ENCODE measurements around the gene PRSS8.

The PRSS8 gene

GRCh38 chr16:31087481-31087880 lies 48.0 kb downstream of the PRSS8 start:
- no peak for TF ChIP-seq EZH2phosphoT487 (IDR thresholded peaks at IDR 0.05; ENCODE audit: borderline replicate concordance)
- TF ChIP-seq, protein P1, sequence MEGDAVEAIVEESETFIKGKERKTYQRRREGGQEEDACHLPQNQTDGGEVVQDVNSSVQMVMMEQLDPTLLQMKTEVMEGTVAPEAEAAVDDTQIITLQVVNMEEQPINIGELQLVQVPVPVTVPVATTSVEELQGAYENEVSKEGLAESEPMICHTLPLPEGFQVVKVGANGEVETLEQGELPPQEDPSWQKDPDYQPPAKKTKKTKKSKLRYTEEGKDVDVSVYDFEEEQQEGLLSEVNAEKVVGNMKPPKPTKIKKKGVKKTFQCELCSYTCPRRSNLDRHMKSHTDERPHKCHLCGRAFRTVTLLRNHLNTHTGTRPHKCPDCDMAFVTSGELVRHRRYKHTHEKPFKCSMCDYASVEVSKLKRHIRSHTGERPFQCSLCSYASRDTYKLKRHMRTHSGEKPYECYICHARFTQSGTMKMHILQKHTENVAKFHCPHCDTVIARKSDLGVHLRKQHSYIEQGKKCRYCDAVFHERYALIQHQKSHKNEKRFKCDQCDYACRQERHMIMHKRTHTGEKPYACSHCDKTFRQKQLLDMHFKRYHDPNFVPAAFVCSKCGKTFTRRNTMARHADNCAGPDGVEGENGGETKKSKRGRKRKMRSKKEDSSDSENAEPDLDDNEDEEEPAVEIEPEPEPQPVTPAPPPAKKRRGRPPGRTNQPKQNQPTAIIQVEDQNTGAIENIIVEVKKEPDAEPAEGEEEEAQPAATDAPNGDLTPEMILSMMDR (conservative IDR thresholded peaks at IDR 0.05; ENCODE audit: low read length) = no peak
- no peak overlapping the region for H3K4me2 ChIP-seq (ENCODE audit: low read depth, low read length, poor library complexity, severe bottlenecking)
- no peak overlapping the region for H3K4me3 ChIP-seq (ENCODE audit: low read length, poor library complexity, severe bottlenecking)
- H3K9ac ChIP-seq (ENCODE audit: low read depth, low read length, poor library complexity, severe bottlenecking) = no peak overlapping the region
- H3K36me3 ChIP-seq (ENCODE audit: insufficient read depth, low read length) = peaks cover 30% of the 10 kb centered on the region; the same call in 1 of the 2 replicates
- peaks cover 12% of the 10 kb centered on the region for H3K4me1 ChIP-seq (ENCODE audit: insufficient read depth, low read length, poor library complexity, severe bottlenecking)
- no peak overlapping the region for H2AFZ ChIP-seq (ENCODE audit: low read length)
- peaks cover 13% of the 10 kb centered on the region for H4K20me1 ChIP-seq (ENCODE audit: insufficient read depth, low read length, poor library complexity, severe bottlenecking)
- H3K27me3 ChIP-seq (ENCODE audit: insufficient read depth, low read length, poor library complexity, severe bottlenecking) = no peaks in the 10 kb centered on the region
- H3K79me2 ChIP-seq (ENCODE audit: insufficient read depth, low read length) = peaks cover 24% of the 10 kb centered on the region; the same call in 1 of the 2 replicates
- H3K9me3 ChIP-seq (ENCODE audit: insufficient read depth, low read depth, low read length) = no peaks in the 10 kb centered on the region
- no peaks in the 10 kb centered on the region for H3F3A ChIP-seq (ENCODE audit: low read depth)
- no peaks in the 10 kb centered on the region for H3K9me2 ChIP-seq (replicated peaks; ENCODE audit: low read depth, low read length)

- Histone ChIP-seq H3K9ac (ENCODE audit: low read depth, low read length, poor library complexity, severe bottlenecking) (no peak overlapping the region), H3K4me1 (ENCODE audit: insufficient read depth, low read length, poor library complexity, severe bottlenecking) (peaks cover 10% of the 10 kb centered on the region)
- TF ChIP-seq EZH2phosphoT487 (IDR thresholded peaks at IDR 0.05; ENCODE audit: borderline replicate concordance) = no peak
- TF ChIP-seq, protein P1 (conservative IDR thresholded peaks at IDR 0.05; ENCODE audit: low read length) = no peak
Measured at GRCh38 chr16:31086629-31086906, 49.0 kb downstream of the PRSS8 start.

GRCh38 chr16:31085873-31086628 lies 49.5 kb downstream of the PRSS8 start:
- H3K9me3 ChIP-seq (ENCODE audit: insufficient read depth, low read depth, low read length) = no peaks in the 10 kb centered on the region
- no peaks in the 10 kb centered on the region for H3K27me3 ChIP-seq (ENCODE audit: insufficient read depth, low read length, poor library complexity, severe bottlenecking)
- no peaks in the 10 kb centered on the region for H3K9me2 ChIP-seq (replicated peaks; ENCODE audit: low read depth, low read length)
- H3K4me3 ChIP-seq (ENCODE audit: low read length, poor library complexity, severe bottlenecking) = no peak overlapping the region
- H3F3A ChIP-seq (ENCODE audit: low read depth) = no peaks in the 10 kb centered on the region
- peaks cover 28% of the 10 kb centered on the region; the same call in 1 of the 2 replicates for H3K36me3 ChIP-seq (ENCODE audit: insufficient read depth, low read length)
- peaks cover 9% of the 10 kb centered on the region for H3K4me1 ChIP-seq (ENCODE audit: insufficient read depth, low read length, poor library complexity, severe bottlenecking)
- peaks cover 17% of the 10 kb centered on the region for H4K20me1 ChIP-seq (ENCODE audit: insufficient read depth, low read length, poor library complexity, severe bottlenecking)
- H2AFZ ChIP-seq (ENCODE audit: low read length) = no peak overlapping the region
- H3K79me2 ChIP-seq (ENCODE audit: insufficient read depth, low read length) = peaks cover 16% of the 10 kb centered on the region; the same call in 1 of the 2 replicates
- H3K9ac ChIP-seq (ENCODE audit: low read depth, low read length, poor library complexity, severe bottlenecking) = no peak overlapping the region
- H3K4me2 ChIP-seq (ENCODE audit: low read depth, low read length, poor library complexity, severe bottlenecking) = no peak overlapping the region
- TF ChIP-seq, protein P1 (conservative IDR thresholded peaks at IDR 0.05; ENCODE audit: low read length) = no peak
- TF ChIP-seq EZH2phosphoT487 (IDR thresholded peaks at IDR 0.05; ENCODE audit: borderline replicate concordance) = no peak

More at GRCh38 chr16:31086629-31086906, 49.0 kb downstream of the PRSS8 start:
- Histone ChIP-seq H3K36me3 (ENCODE audit: insufficient read depth, low read length) (peaks cover 30% of the 10 kb centered on the region; the same call in 1 of the 2 replicates), H3K9me3 (ENCODE audit: insufficient read depth, low read depth, low read length) (no peaks in the 10 kb centered on the region), H3K9me2 (replicated peaks; ENCODE audit: low read depth, low read length) (no peaks in the 10 kb centered on the region), H3K79me2 (ENCODE audit: insufficient read depth, low read length) (peaks cover 21% of the 10 kb centered on the region; the same call in 1 of the 2 replicates), H3K27me3 (ENCODE audit: insufficient read depth, low read length, poor library complexity, severe bottlenecking) (no peaks in the 10 kb centered on the region), H4K20me1 (ENCODE audit: insufficient read depth, low read length, poor library complexity, severe bottlenecking) (peaks cover 14% of the 10 kb centered on the region), H3K4me3 (ENCODE audit: low read length, poor library complexity, severe bottlenecking) (no peak overlapping the region), H3K4me2 (ENCODE audit: low read depth, low read length, poor library complexity, severe bottlenecking) (no peak overlapping the region), H3F3A (ENCODE audit: low read depth) (no peaks in the 10 kb centered on the region), H2AFZ (ENCODE audit: low read length) (no peak overlapping the region)
